ENCODE data around the gene WIPF1.

DNA sequence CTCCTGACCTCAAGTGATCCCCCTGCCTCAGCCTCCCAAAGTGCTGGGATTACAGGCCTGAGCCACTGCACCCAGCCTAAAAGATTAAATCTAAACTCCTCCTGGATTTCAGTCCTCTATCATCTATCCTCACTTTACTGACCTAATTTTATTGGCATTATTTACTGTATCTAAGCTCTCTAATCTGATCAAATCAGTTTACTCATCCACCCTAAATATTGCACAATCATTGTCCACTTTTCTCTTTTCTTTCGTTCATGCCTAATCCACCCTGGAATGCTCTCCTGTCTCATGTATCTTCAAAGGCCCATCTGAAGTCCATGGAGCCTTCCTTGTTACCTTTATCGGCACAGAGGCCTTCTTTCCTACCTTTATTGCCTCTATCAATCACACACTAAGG lies 79.2 kb downstream of the WIPF1 start:
- TF ChIP-seq, protein P1, sequence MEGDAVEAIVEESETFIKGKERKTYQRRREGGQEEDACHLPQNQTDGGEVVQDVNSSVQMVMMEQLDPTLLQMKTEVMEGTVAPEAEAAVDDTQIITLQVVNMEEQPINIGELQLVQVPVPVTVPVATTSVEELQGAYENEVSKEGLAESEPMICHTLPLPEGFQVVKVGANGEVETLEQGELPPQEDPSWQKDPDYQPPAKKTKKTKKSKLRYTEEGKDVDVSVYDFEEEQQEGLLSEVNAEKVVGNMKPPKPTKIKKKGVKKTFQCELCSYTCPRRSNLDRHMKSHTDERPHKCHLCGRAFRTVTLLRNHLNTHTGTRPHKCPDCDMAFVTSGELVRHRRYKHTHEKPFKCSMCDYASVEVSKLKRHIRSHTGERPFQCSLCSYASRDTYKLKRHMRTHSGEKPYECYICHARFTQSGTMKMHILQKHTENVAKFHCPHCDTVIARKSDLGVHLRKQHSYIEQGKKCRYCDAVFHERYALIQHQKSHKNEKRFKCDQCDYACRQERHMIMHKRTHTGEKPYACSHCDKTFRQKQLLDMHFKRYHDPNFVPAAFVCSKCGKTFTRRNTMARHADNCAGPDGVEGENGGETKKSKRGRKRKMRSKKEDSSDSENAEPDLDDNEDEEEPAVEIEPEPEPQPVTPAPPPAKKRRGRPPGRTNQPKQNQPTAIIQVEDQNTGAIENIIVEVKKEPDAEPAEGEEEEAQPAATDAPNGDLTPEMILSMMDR (tag by site-specific recombination; IDR thresholded peaks at IDR 0.05), result no peak
- TF ChIP-seq ZNF292 (tag by site-specific recombination; IDR thresholded peaks at IDR 0.05; ENCODE audit: borderline replicate concordance, low read depth), result no peak
- TF ChIP-seq, protein P2, sequence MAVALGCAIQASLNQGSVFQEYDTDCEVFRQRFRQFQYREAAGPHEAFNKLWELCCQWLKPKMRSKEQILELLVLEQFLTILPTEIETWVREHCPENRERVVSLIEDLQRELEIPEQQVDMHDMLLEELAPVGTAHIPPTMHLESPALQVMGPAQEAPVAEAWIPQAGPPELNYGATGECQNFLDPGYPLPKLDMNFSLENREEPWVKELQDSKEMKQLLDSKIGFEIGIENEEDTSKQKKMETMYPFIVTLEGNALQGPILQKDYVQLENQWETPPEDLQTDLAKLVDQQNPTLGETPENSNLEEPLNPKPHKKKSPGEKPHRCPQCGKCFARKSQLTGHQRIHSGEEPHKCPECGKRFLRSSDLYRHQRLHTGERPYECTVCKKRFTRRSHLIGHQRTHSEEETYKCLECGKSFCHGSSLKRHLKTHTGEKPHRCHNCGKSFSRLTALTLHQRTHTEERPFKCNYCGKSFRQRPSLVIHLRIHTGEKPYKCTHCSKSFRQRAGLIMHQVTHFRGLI (tag by site-specific recombination; IDR thresholded peaks at IDR 0.05), result no peak
- no peak for TF ChIP-seq ZSCAN23 (tag by site-specific recombination; IDR thresholded peaks at IDR 0.05)
- TF ChIP-seq ZNF660 (tag by site-specific recombination; IDR thresholded peaks at IDR 0.05), result no peak
- TF ChIP-seq, protein P3, sequence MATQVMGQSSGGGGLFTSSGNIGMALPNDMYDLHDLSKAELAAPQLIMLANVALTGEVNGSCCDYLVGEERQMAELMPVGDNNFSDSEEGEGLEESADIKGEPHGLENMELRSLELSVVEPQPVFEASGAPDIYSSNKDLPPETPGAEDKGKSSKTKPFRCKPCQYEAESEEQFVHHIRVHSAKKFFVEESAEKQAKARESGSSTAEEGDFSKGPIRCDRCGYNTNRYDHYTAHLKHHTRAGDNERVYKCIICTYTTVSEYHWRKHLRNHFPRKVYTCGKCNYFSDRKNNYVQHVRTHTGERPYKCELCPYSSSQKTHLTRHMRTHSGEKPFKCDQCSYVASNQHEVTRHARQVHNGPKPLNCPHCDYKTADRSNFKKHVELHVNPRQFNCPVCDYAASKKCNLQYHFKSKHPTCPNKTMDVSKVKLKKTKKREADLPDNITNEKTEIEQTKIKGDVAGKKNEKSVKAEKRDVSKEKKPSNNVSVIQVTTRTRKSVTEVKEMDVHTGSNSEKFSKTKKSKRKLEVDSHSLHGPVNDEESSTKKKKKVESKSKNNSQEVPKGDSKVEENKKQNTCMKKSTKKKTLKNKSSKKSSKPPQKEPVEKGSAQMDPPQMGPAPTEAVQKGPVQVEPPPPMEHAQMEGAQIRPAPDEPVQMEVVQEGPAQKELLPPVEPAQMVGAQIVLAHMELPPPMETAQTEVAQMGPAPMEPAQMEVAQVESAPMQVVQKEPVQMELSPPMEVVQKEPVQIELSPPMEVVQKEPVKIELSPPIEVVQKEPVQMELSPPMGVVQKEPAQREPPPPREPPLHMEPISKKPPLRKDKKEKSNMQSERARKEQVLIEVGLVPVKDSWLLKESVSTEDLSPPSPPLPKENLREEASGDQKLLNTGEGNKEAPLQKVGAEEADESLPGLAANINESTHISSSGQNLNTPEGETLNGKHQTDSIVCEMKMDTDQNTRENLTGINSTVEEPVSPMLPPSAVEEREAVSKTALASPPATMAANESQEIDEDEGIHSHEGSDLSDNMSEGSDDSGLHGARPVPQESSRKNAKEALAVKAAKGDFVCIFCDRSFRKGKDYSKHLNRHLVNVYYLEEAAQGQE (tag by site-specific recombination; IDR thresholded peaks at IDR 0.05), result no peak
- TF ChIP-seq ZNF416 (tag by site-specific recombination; IDR thresholded peaks at IDR 0.05), result no peak
- TF ChIP-seq, protein P4, sequence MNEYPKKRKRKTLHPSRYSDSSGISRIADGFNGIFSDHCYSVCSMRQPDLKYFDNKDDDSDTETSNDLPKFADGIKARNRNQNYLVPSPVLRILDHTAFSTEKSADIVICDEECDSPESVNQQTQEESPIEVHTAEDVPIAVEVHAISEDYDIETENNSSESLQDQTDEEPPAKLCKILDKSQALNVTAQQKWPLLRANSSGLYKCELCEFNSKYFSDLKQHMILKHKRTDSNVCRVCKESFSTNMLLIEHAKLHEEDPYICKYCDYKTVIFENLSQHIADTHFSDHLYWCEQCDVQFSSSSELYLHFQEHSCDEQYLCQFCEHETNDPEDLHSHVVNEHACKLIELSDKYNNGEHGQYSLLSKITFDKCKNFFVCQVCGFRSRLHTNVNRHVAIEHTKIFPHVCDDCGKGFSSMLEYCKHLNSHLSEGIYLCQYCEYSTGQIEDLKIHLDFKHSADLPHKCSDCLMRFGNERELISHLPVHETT (tag by site-specific recombination; IDR thresholded peaks at IDR 0.05), result no peak
- no peak for TF ChIP-seq ZNF596 (tag by site-specific recombination; IDR thresholded peaks at IDR 0.05)
- TF ChIP-seq, protein P5, sequence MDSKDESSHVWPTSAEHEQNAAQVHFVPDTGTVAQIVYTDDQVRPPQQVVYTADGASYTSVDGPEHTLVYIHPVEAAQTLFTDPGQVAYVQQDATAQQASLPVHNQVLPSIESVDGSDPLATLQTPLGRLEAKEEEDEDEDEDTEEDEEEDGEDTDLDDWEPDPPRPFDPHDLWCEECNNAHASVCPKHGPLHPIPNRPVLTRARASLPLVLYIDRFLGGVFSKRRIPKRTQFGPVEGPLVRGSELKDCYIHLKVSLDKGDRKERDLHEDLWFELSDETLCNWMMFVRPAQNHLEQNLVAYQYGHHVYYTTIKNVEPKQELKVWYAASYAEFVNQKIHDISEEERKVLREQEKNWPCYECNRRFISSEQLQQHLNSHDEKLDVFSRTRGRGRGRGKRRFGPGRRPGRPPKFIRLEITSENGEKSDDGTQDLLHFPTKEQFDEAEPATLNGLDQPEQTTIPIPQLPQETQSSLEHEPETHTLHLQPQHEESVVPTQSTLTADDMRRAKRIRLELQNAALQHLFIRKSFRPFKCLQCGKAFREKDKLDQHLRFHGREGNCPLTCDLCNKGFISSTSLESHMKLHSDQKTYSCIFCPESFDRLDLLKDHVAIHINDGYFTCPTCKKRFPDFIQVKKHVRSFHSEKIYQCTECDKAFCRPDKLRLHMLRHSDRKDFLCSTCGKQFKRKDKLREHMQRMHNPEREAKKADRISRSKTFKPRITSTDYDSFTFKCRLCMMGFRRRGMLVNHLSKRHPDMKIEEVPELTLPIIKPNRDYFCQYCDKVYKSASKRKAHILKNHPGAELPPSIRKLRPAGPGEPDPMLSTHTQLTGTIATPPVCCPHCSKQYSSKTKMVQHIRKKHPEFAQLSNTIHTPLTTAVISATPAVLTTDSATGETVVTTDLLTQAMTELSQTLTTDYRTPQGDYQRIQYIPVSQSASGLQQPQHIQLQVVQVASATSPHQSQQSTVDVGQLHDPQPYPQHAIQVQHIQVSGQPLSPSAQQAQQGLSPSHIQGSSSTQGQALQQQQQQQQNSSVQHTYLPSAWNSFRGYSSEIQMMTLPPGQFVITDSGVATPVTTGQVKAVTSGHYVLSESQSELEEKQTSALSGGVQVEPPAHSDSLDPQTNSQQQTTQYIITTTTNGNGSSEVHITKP (tag by site-specific recombination; IDR thresholded peaks at IDR 0.05), result no peak
- TF ChIP-seq ZBTB1 (tag by site-specific recombination; IDR thresholded peaks at IDR 0.05), result no peak
- TF ChIP-seq KLF8 (tag by site-specific recombination; IDR thresholded peaks at IDR 0.05), result no peak
- no peak for TF ChIP-seq ZNF354C (tag by site-specific recombination; IDR thresholded peaks at IDR 0.05; ENCODE audit: borderline replicate concordance, low read depth)
- no peak for TF ChIP-seq ZNF776 (tag by site-specific recombination; IDR thresholded peaks at IDR 0.05; ENCODE audit: borderline replicate concordance)
